Stimulated activated CD4-positive, alpha-beta T cell treated with anti-CD3 and anti-CD28 coated beads, Interleukin-4, amount 100 ng/mL, for 24 hours (primary cell): ENCODE measurements around the gene LIPJ.

Experiments used
- DNase-seq: peaks from one replicate; pipeline ENCODE4 v3.0.0-alpha.2; 2020

LIPJ gene

GRCh38 chr10:88608052-88608732 lies 21.6 kb downstream of the LIPJ start:
- DNase-seq = no peak

DNA sequence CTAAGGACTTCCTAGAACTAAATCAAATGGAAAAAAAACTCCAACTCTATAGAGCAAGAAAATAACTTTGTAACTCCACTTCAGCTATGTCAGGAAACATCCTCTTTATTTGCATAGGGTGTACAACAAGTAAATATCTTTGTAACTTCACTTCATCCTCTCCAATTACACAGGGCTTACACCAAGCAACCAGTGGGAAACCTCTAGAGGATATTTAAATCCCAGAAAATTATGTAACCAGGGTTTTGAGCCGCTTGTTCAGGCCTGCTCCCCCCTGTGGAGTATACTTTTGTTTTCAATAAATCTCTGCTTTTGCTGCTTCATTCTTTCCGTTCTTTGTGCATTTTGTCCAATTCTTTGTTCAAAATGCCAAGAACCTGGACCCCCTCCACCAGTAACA lies 22.2 kb downstream of the LIPJ start:
- no peak for DNase-seq

DNA sequence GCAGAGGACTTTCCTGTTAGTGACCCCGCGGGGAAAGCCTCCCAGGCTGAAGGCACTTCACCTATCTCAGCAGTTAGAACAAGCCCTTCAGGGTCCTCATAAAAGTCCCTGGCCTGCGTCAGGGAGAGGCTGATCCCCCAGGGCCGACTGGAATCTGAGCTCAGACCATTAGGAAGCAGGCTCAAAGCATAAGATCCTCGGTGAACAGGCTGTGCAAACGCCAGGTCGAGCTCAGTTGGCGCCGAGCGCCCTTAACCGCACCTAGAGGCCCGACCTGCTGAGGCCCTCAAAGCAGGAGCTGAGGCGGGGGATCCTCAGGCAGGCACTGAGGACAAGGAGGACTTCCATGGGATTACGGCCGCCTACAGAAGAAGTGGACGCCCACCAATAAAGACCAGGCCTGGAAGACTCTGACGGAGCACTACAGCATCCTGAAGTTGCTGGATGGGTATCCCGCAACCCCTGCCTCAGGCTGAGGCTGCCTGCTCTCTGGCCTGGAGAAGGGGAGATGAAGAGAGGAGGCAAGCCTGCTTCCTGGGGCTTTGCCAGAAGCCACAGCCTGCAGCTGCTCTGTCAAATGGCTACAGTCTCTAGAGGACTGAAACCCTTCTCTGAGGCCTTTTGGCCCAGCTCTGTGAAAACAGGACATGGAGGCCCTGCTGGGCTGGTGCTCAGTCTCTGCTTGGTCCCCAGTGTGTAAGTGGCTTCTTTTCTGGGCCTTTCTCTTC lies 29.9 kb downstream of the LIPJ start:
- DNase-seq = no peak

DNA sequence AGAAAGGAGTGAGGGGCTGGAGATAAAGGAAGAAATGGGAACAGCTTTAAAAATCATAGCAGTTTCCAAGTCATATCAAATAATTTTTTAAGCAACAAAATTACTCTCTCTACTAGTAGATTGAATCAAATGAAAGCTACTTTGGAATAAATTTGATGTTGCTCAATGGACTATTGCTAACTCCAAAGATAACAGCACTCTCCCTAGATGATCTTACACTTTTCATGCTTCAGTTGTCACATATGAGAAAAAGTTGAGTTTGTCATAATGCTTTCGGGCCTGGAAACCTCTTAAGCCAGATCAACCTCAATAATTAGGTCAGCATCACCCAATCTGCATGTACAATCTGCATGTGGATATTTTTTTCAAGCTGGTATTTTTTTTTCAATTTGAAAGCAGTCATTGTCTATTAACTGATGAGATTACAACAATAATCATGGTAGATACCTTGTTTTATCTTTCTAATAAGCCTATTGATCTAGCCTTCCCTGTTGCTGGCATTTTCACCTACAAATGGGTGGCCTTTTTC lies 31.3 kb downstream of the LIPJ start:
- no peak for DNase-seq

- no peak for DNase-seq
Observed at GRCh38 chr10:88618496-88618895, 31.9 kb downstream of the LIPJ start.

- no peak for DNase-seq
Observed at GRCh38 chr10:88620441-88620840, 33.9 kb downstream of the LIPJ start.

- DNase-seq = no peak
Observed at GRCh38 chr10:88623835-88624234, 37.3 kb downstream of the LIPJ start.

DNA sequence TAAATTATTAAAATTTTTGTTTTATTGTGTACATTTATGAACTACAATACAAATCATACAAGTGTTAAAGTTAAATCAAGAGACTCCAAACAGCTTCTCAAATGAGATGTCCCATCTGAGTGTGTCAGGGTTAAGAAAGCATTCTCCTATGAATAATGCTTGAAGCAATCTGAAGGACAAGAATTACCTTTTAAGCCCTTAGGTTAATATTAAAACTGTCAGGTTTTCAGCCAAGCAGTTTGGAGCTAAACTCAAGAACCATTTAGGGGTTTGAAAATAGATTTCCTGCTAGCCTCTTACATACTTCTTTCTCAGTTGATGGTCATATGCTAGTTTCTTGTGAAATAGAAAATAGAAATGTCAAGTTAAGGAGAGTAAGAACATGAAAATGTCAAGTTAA lies 38.3 kb downstream of the LIPJ start:
- no peak for DNase-seq

DNA sequence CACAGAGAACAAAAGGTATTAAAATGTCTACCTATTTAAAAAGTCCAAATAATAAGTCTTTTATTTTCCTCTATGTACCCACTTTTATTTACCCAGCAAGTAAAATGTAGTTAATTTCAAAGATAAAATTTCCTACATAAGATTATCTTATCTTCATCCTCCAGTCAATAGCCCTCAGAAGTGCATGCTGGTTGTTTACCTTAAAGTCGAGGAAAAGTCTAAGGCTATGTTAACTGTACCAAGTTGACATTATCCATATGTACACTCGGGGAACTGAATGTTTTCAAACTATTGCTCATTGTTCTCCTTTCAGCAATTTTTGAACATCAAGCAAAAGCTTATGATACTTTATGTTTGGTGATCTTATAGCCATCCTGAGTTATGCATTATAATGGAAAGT lies 53.6 kb downstream of the LIPJ start:
- no peak for DNase-seq

GRCh38 chr10:88642209-88642608 lies 55.6 kb downstream of the LIPJ start:
- DNase-seq = no peak

- no peak for DNase-seq
Observed at GRCh38 chr10:88642963-88643362, 56.4 kb downstream of the LIPJ start.

DNA sequence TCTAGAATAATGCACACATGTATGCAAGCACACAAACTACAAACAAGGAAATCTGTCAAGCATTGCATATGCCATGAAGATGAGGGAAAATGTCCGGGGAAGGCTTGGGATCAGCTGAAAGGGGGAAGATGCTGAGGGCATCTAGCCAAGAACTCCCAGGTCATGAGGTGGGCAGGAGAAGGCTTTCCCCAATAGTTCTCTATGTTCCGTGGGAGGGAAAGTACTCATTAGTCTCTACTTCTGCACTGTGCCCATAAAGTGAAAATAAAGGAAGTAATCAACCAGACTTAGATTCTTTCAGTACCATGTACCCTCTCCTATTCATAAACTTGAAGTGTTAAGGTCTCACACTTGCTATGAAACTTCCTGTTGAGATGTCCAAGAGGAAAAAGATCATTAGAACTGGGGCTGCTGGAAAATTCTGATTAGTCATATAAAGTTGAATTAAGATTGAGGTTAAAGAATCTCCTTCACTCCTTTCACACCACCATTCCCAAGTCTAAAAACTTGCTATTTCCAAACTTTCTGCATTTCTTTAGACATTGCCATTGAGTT lies 60.6 kb downstream of the LIPJ start:
- no peak for DNase-seq

DNA sequence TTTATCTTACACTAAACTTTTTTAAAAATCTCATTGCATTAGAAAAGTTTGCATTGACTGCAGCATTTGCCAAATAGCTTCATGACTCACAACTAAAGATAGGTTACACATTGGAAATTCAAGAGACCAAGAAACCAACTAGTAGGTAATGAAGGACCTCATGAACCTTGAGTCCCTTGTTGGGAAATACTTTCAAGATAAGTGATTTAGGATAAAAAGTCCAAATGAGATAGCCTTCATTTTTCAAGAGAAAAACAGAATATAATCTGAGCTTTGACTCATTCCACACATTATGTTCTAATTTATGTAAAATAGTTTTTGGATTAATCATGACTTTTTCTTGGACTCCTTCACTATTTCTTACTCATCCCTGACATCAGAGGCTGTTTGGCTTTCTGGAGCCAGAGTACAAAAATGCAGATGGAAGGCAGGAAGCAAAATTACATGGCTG lies 64.6 kb downstream of the LIPJ start:
- no peak for DNase-seq

- DNase-seq = no peak
Observed at GRCh38 chr10:88652616-88653015, 66.1 kb downstream of the LIPJ start.
